HG02623 (cell line): ENCODE measurements around the gene SPPL2B.
"Not testable (repeated sequence)": the region's sequence is repeated elsewhere in the genome, so short reads cannot be mapped to it uniquely, and the experiment has no call there.

Experiments used
- ATAC-seq: cut with Tn5 transposase; IDR thresholded peaks from one replicate; pipeline ENCODE4 v1.9.1; 2021; ENCODE audit warnings: moderate library complexity; ENCODE audit not compliant: unreplicated experiment

Gene SPPL2B

GRCh38 chr19:2375353-2376121, 47.1 kb downstream of the SPPL2B start:
- ATAC-seq = no peak

- no peak for ATAC-seq
These were observed 48.5 kb downstream of the SPPL2B start for GRCh38 chr19:2376784-2377519.

- ATAC-seq = no peak
These were observed 52.1 kb downstream of the SPPL2B start for GRCh38 chr19:2380567-2380966.

GRCh38 chr19:2381148-2381820, 52.8 kb downstream of the SPPL2B start:
- ATAC-seq = no peak

GRCh38 chr19:2382530-2383222, 54.2 kb downstream of the SPPL2B start:
- no peak for ATAC-seq

- no peak for ATAC-seq
These were observed 56.7 kb downstream of the SPPL2B start for GRCh38 chr19:2385053-2385721.

- no peak for ATAC-seq
These were observed 59.1 kb downstream of the SPPL2B start for GRCh38 chr19:2387367-2388288.

GRCh38 chr19:2389594-2389993, 61.1 kb downstream of the SPPL2B start:
- no peak for ATAC-seq

- no peak for ATAC-seq
These were observed 62.7 kb downstream of the SPPL2B start for GRCh38 chr19:2391118-2391725.

- ATAC-seq = no peak
These were observed 63.9 kb downstream of the SPPL2B start for GRCh38 chr19:2392366-2392765.

GRCh38 chr19:2392899-2393298, 64.4 kb downstream of the SPPL2B start:
- ATAC-seq = not testable (repeated sequence)

- no peak for ATAC-seq
These were observed 65.6 kb downstream of the SPPL2B start for GRCh38 chr19:2394054-2394441.

- ATAC-seq = no peak
These were observed 66.2 kb downstream of the SPPL2B start for GRCh38 chr19:2394442-2395292.

GRCh38 chr19:2395293-2395829, 66.9 kb downstream of the SPPL2B start:
- not testable (repeated sequence) for ATAC-seq

- not testable (repeated sequence) for ATAC-seq
These were observed 68.7 kb downstream of the SPPL2B start for GRCh38 chr19:2397173-2397572.

GRCh38 chr19:2398735-2399305, 70.3 kb downstream of the SPPL2B start:
- ATAC-seq = no peak

- no peak for ATAC-seq
These were observed 71.1 kb downstream of the SPPL2B start for GRCh38 chr19:2399582-2399981.
